HG02798 (cell line): ENCODE results near the gene OSBPL2.

ENCODE experiments used
- ATAC-seq: cut with Tn5 transposase; IDR thresholded peaks from one replicate; pipeline ENCODE4 v1.9.1; 2021; ENCODE audit warnings: mild to moderate bottlenecking; ENCODE audit not compliant: unreplicated experiment, poor library complexity

Gene OSBPL2

DNA sequence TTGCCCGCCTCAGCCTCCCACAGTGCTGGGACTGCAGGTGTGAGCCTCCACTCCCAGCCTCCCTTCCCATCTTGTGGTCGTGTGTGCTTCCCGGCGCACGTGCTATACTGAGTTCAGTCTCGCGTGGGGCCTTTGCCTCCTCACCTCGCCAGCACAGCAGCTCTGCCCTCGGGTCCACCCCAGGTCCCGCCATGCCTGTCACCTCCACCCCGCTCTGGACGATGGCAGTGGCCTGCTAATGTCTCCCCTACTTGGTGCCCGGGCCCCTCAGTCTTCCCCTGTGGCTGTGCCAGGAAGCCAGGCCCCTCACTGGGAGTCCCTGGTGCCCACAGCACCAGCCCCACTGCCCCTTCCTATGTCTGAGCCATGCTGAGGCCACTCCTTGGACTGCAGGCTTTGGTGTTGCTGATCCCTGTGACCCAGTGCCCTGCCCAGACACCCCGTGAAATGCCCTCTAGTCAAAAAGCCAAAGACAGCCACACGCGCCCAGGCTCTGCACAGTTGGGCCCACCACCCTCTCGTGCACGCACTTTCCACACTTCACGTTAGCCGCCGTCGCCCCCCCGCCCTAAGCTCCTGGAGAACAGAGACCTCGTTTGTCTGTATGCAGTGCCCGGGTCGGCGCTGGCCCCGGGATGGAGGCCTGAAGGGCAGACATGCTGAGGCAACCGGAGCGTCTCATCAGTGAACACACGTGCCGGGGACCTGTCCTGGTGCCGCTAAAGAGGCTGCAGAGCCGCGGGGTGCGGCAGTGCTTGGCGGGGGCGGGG lies 32.5 kb upstream of the OSBPL2 start:
- no peak for ATAC-seq

DNA sequence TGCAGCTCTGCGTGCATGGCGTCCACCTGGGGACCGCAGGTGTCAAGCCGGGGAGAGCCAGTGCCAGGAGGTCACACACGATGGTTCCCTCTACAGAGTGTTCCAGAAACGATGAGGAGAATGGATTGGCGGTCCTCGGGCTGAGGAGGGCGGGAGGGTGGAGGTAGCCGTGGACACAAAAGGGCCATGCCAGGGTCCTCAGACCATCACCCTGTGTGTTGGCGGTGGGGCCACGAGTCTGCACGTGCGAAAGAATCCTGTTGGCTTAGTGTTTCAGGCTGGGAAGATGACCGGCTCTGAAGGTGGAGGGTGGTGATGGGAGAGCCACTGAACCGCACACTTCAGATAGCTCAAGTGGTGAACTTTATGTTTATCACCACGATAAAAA lies 31.9 kb upstream of the OSBPL2 start:
- ATAC-seq: no peak

DNA sequence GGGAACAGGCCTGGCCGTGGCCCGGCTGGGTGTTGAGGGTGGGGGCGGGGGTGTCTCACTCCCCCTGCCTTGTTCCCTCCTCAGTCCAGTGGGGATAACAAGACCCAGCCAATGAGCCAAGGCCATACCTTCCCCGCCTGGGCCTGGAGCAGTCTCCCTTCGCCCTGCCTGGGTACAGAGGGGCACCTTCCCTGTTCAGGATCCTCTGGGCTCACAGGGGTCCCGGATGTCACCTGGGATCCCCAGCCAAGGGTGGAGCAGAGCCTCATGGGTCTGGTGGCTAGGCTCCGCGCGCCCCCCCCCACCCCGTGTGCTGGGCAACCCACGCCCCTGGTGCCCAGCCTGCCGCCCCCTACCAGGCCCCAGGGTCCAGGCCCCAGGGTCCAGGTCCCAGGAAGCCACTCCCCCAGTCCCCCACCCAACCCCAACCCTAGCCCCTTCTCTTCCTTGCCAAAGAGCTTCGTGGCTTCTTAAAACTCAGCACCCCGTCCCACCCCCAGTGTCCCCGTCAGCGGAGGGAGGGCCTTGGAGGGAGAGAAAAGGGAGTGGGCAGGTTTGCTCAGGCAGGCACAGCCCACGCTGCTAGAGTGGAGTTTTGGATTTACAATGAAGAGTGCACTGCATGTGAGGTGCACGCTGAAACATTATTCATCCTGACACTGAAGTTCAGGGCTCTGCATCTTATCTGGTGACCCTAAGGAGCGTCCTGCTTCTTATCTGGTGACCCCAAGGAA lies 30.1 kb upstream of the OSBPL2 start:
- no peak for ATAC-seq

- ATAC-seq: no peak
Measured at GRCh38 chr20:62208795-62209755, 29.2 kb upstream of the OSBPL2 start.

GRCh38 chr20:62209850-62210495 lies 28.3 kb upstream of the OSBPL2 start:
- no peak for ATAC-seq

DNA sequence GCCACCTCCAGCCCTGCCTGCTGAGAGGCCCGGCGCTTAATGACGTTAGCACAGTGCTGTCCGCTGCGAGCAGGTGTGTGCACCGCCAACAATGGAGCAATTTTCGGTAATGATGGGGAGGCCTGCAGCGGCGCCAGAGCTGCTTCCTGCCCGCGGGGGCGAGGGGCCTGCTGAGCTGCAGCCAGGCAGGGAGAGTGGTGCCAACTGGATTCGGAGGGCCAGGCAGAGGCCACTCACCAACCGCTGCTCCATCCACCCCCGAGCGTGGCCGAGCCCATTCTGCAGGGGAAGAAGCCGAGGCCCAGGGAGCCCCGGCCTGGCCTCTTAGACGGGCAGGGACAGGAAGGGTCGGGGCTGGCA lies 27.8 kb upstream of the OSBPL2 start:
- no peak for ATAC-seq

GRCh38 chr20:62211216-62211615 lies 27.1 kb upstream of the OSBPL2 start:
- ATAC-seq: no peak

- no peak for ATAC-seq
Measured at GRCh38 chr20:62211769-62212288, 26.5 kb upstream of the OSBPL2 start.

DNA sequence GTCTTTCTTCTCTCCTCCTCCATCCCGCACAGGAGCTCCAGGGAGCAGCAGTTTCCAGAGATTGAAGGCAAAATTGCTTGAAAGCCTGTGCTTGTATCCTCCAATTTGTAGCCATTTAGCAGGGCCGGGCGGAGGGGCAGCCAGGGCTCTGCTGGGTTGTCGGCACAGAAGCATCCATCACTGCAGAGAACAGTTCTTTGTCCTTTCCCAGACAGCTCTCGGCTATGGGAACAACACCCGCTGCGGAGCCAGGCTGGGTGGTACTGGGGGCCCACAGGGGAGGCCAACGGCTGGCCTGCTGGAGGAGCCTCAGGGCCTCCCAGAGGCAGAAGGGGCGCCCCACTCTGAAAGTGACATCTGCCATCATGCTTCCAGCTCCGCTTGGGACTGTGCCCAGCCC lies 26.0 kb upstream of the OSBPL2 start:
- no peak for ATAC-seq

- no peak for ATAC-seq
Measured at GRCh38 chr20:62214067-62214466, 24.3 kb upstream of the OSBPL2 start.

- no peak for ATAC-seq
Measured at GRCh38 chr20:62215020-62215990, 23.0 kb upstream of the OSBPL2 start.

- ATAC-seq: no peak
Measured at GRCh38 chr20:62215991-62216635, 22.2 kb upstream of the OSBPL2 start.

GRCh38 chr20:62216636-62217566 lies 21.4 kb upstream of the OSBPL2 start:
- no peak for ATAC-seq

GRCh38 chr20:62217913-62218773 lies 20.2 kb upstream of the OSBPL2 start:
- no peak for ATAC-seq

DNA sequence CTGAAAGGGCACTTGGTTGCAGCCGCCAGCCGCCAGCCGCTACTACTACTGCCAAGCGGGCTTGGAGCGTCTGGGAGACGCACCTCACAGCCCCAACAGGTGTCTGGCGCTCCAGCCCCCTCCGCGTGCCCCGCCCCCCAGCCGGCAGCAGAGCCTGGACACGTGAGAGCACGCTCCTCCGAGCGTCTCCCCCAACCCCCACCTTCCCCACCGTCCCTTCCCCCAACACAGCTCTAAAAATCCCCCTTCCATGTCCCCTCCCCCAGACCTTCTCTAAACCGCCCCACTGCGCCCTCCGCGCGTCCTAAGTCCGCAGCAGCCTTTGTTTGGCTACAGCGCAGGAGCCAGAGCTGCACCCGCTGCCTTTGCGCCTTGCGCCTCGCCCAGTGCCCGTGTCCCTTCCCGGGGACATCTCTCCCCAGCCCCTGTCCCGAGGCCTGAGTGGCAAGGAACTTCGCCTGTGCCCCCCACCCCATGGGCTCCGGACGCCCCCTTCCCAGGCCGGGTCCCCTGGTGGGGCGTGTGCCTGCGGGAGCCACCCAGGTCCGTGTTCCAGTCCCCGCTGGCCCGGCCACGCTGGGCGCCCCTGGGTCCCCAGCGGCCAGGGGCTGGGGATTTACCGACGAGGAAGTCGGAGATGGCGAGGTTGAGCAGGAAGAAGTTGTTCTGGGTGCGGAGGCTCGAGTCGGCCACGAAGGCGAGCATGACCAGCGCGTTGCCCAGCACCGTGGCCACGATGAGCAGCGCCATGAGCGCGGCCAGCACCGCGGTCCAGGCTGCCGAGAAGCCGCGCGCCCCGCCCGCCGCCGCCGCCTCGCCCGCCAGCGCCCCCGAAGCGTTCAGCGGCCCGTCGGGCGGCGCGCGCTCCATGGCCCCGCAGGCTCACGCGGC lies 19.0 kb upstream of the OSBPL2 start:
- ATAC-seq: no peak
